GM21367 (cell line): ENCODE results near the gene CCDC197.

Experiments
- ATAC-seq: cut with Tn5 transposase; IDR thresholded peaks from one replicate; pipeline ENCODE4 v1.9.1; 2021; ENCODE audit not compliant: unreplicated experiment

The CCDC197 gene

DNA sequence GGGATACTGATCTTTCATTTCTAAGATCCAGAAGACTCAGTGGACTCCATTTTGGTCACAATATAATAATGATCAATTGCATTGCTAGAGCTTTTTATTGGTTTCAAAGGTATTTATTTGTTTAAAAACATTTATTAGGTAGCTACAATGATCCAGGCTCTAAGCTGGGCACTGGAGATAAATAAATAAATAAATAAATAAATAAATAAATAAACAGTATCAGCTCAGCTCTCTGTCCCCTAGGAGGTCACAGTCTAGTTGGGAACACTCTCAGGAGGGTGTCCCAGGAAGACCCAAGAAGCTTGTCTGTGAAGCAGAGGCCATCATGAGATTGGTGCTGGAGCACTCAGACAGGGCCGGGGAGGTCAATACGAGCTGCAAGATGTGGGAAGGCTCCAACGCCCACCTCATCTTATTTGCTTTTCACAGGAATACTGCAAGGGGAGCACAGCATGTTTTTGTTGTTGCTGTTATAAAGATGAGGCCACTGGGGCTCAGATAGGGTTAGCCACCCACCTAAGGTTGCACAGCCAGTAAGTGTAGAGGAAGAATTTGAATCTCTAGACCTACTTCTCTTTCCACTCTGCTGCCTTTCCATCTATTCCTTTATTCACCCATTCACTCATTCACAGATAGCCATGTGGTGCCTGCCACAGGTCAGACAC is 36.2 kb upstream of the CCDC197 start:
- no peak for ATAC-seq

DNA sequence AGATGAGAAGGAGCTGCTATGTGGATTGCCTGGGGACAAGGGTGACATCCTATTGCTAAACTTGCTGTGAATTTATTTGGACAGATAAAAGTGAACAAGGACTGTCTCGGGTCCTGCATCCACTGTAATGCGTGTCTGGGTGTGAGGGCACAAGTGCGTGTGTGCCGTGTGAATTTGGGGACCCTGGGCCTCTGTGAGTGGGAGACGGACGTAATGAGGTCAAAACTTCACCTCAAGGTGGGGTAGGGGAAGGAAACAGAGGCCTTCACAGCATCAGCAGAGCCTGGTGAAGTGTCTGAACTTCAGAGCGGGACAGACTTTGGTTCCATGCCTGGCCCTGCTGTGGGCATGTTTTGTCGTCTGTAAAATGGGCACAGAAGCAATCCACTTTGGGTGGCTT is 35.5 kb upstream of the CCDC197 start:
- ATAC-seq: no peak

DNA sequence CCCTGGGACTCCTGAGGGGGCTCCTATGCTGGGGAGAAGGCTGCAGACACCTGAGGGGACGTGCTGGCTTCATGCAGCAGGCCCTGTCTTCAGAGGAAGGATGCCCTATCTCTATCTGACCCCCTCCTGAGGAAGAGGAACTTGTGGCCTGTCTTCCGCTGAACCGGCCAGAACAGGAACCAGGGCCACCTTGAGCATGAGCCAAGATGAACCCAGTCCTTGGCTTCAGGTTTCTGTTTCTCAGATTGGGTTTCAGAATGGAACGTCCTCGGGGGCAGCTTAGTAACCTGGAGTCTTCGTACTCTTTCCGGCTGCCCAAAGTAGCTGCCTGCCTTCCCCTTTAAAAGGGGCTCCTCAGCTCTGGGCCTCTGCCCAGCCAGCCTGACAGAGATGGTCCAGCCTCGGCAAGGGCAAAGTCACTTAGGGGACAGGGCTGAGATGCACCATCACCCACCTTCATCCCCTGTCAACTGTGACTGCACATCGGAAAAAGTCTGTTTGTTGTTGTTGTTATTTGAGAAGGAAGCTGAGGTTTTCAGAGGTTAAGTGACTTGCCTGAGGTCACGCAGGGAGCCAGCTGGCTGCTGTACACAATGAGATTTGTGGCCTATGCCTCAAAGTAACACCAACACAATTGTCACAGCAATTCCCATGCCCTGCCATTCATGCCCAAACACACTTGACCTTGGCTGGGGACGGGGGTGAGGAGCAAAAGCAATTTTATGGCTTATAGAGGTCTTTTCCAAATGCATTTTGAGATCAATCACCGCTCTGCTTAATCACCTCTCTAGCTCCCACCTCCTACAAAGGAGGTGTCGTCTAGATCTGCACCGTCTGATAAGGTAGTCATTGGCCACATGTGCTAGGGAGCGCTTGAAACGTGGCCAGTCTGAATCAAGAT is 34.1 kb upstream of the CCDC197 start:
- peak; percentile 49 for ATAC-seq

- ATAC-seq: no peak
Observed at GRCh38 chr14:93963692-93964091, 33.4 kb upstream of the CCDC197 start.

- ATAC-seq: no peak
Observed at GRCh38 chr14:93964281-93964680, 32.8 kb upstream of the CCDC197 start.

- ATAC-seq: no peak
Observed at GRCh38 chr14:93964820-93965286, 32.2 kb upstream of the CCDC197 start.

DNA sequence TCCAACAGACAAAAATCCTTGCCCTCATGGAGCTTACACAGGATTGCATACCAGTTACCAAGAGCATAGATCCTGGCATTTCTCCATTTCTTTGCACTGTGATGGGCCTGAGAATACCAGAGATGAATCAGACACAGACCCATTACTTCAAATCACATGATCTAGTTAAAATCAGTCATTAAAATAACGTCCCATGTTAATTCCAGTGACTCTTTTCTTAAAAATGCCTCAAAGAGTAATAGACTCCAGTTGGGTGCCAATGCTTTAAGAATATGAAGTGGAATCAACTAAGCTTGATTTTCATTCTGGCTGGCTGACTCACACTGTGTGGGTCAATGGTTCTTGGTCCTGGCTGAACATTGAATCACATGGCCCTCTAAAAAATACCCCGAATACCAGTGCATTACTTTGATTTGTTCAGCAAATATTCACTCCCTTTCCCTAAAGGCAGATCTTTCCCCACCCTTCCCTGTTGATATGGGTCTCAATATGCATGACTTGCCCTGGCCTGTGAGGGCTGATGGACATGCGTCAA is 31.7 kb upstream of the CCDC197 start:
- ATAC-seq: no peak

- no peak for ATAC-seq
Observed at GRCh38 chr14:93965946-93966474, 31.1 kb upstream of the CCDC197 start.

GRCh38 chr14:93967637-93968250 is 29.4 kb upstream of the CCDC197 start:
- peak; percentile 43 for ATAC-seq

DNA sequence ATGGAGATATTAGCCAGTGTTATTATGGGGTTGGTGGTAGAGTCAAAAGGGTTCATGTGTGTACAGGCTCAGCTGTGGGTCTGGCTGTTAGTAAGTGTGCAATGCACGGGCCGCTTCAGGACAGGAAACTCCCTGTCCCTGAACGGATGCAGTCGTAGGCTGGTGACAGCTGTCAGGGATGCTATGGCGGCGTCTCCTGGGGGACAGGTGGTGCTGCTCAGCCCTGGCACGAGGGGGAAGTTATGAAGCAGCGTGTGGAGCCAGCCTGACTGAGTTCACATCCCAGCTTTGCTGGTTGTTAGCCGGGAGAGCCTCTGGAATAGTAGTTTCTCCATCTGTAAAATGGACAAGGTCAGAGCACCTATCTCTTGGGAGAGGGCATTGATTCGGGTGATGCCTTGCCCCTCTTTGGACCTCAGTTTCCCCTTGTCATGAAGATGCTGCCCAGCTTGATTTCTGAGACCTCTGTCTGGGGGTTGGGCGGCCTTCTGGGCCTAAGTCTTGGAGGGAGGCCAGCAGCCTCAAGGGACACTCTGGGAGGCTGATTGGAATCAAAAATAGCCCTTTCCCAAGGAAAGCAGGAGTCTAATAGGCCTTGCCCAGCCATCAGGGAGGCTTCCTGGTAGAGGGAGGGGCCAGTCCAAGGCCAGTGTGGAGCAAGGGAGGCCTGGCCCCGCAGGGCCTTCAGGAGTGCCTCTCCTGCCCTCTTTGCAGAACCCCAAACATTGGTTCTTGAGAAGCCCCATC is 27.8 kb upstream of the CCDC197 start:
- no peak for ATAC-seq

DNA sequence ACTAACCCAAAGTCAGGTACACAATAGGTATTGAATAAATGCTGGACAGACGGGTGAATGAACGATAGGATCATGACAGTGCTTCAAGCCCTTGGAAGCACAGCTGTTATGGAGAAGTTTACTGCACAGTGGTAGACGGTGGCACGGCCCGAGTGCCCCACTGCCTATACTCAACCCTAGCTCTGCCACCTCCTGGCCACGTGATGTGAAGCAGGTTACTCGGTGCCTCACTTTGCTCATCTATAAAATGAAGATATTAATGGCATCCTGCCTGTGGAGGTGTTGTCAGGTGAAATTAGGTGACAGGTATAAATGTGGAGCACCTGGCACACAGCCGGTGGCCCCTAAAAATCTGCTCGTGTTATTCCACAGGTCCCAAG is 26.5 kb upstream of the CCDC197 start:
- ATAC-seq: no peak

DNA sequence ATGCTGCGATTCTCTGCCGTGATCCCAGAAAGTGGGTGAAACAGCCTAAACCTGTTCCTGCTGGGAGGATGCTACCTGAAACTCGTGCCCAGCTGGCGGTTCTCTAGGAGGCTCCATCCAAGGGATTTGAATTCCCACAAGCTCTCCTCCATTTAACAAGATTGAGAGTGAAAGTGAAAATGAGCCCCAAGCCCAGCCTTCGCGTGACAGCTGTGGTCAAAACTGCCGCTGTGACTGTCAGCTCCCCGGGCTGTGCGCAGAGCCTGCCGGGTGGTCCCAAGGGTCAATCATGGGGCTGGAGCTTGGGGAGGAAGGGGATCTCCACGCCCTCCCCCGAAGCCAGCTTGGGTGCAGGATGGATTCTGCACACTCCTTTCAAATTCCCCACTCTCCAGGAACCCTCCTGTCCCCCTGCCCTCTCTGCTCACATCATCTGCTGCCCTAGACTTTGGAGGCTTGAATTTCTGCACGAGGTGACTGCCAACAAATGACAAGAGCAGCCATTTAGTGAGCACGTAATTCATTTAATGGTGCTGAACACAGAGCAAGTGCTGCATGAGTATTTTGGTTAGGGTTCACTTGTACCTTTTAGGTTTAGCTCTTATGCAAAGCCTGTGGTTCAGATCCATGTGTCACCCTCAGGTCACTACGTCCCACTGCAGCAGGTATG is 26.0 kb upstream of the CCDC197 start:
- ATAC-seq: peak; percentile 27

DNA sequence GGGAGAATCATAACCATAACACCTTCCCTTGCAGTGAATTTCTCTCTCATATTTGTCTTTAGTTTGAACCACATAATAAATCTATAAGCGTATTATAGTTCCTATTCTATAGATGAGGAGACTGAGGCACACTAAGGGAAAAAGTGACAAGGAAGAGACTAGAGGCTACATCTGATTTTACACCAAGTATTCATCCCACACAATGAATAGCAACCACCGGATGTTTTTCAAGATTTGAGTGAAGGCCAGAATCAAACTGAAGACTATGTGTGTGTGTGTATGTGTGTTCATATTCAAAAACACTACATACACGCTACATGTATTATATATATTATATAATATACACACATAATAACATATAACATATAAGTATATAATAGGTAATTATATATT is 25.5 kb upstream of the CCDC197 start:
- no peak for ATAC-seq

DNA sequence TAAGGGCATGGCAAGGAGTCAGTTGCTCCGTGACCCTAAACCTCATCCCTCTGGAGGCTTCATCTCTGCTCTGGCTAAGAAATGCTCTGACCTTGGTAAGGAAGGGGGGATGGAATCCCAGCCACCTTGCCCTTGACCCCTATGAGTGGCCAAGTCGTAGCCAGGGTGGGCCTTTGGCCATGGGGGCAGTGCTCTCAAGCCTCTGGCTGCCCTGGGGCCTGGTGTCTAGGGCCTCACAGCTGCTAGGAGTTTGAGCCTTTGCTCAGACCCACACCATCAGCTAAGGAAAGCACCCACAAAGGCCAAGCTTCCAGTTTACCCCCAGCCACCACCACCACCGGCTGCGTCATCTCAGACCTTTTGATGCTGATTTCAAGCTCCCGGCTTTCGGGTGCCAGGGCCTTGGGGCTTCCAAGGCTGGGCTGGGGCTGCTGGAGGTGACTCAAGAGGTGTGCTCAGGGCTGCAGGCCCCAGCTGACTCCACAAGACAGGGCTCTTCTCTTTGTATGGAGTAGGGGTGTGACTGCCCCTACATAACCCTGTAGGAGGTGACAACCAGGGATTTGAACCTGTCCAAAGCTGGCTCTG is 24.4 kb upstream of the CCDC197 start:
- no peak for ATAC-seq

GRCh38 chr14:93973607-93974006 is 23.5 kb upstream of the CCDC197 start:
- ATAC-seq: no peak

DNA sequence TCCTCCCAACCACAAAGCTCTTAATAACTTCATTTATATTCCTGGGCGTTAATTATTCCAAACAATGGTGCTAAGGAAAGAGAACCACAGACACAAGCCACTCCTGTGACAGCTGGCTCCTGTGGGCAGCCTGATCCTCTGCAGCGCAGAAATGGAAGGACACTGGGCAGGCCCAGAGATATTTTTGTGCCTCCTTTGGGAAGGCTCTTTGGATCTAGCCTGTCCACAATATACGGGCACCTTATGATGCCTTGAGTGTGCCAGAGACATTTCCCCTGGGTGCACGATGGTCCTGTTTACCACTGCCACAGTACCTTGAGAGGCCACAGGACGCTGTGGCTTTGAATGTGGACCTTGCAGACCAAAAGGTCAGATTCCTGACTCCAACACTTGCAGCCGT is 22.8 kb upstream of the CCDC197 start:
- no peak for ATAC-seq

DNA sequence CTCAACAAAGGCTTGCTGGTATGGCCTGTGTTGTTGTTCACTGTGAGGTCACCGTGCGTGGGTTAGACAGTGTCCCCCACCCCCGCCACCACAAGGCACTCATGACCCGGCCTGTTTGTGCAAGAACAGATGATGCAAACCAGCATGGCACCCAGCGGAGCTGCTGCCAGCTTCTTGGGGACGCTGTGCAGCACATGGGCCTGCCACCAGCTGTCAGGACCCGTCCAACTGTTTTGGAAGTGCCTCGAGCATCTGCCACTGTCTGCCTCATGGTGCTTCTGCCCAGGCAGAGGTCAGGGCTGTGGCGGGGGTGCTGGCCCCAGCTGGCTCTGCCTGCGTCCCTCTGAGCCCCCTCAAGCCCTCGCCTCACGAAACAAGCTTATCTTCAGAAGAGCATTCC is 22.3 kb upstream of the CCDC197 start:
- ATAC-seq: no peak

DNA sequence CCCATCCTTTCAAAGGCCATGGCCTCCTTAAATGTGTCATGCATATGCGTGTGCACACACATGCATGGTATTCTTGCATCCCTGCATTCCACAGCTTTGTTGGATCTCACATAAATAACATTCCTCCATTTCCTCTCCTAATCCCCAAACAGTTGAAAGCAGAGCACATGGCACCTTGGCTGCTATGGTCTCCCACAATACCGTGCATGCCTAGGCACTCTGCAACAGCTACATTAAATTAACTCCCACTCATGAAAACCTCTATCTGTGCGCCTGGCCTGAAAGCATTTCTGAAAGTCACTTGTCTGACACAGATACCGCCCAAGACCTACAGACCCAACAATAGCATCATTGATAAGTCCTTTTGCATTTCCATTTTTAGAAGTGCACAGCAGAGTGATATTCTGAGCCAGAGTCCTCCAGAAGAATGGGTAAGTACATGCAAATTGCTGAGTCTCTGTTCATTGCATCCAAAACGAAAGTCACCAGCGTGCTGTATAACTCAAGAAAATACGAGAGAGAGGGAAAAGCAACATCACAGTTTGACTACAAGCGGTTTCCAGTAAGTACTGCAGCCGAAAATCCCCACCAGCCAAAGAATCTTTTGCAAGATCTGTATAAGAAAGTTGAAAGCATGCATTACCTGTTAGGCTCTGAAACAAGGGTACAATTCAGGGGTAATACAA is 21.2 kb upstream of the CCDC197 start:
- peak; percentile 69 for ATAC-seq

DNA sequence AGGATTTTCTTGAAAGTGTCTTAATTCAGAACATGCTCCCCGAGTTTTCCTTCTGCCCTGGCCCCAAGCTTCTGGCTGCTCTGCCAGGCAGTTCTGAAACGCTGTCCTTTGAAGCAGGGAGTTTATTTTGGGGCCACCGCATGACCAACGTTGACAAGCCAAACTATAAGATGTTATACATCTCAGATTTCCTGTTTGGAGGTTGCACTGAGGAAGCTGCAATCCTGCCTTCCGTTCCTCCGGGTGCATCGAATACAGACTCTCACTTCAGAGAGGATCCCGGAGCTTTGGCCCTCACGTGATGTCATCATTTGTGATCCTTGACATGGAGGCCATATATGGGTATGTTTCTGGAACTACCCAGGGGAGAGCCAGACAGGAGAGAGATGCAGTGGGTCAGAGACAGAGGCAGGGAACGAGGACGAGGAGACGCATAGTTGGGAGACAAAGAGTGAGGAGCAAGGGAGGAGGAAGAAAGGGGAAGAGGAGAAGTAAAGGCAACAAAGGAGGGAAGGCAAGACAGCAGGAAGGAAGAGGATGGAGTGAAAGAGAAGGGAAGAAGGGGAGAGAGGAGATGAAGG is 20.5 kb upstream of the CCDC197 start, which contains the start of gene ASB2:
Gene ASB2 (minus strand): TSS at position 94 of the 581 bp plus-strand sequence. CDS start 12,031 bp downstream, outside the sequence.
- ATAC-seq: peak; percentile 8
